Keratinocyte (primary cell): ENCODE measurements around the gene PYGB.

Experiments
- EZH2 ChIP-seq: IDR thresholded peaks from one replicate; pipeline ENCODE4 v1.6.1; 2012; ENCODE audit warnings: inconsistent platforms, mild to moderate bottlenecking, low read length, moderate library complexity
- TF ChIP-seq, protein P1 (sequence below), 3 experiments: IDR thresholded peaks in 1 of 3; conservative IDR thresholded peaks in 1 of 3; optimal IDR thresholded peaks in 1 of 3; 2 replicates in 2 of 3; 3 replicates in 1 of 3; pipeline versions ENCODE3 to v1.5.1; 2011; ENCODE audit warnings: low read length in 3 of 3, mild to moderate bottlenecking in 3 of 3, moderate library complexity in 2 of 3, control low read depth in 1 of 3, inconsistent platforms in 1 of 3; ENCODE audit not compliant: insufficient read depth in 2 of 3; ENCODE audit errors: extremely low read depth in 1 of 3

DNA sequence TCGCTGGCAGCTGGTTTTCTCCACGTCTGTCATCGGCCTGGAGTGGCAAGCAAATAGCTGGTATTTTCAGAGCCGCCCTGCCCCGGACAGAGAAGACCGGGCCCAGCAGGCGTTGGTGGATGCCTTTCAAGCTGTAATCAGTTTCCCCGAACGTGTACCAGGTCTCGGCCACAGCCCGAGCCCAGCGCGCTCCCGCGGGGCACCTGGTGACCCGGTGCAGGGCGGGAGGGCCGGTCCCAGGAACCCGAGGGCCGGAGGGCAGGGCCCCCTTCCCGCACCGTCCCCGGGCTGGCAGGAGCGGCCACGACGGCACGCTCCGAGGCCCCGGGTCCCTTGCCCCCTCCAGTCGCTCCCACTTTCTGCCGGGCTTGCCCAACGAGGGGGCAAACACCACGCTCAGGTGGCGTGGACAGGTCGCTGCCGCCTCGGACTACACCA lies 348 bp upstream of the PYGB start:
- TF ChIP-seq EZH2 = no peak
- TF ChIP-seq, protein P1, sequence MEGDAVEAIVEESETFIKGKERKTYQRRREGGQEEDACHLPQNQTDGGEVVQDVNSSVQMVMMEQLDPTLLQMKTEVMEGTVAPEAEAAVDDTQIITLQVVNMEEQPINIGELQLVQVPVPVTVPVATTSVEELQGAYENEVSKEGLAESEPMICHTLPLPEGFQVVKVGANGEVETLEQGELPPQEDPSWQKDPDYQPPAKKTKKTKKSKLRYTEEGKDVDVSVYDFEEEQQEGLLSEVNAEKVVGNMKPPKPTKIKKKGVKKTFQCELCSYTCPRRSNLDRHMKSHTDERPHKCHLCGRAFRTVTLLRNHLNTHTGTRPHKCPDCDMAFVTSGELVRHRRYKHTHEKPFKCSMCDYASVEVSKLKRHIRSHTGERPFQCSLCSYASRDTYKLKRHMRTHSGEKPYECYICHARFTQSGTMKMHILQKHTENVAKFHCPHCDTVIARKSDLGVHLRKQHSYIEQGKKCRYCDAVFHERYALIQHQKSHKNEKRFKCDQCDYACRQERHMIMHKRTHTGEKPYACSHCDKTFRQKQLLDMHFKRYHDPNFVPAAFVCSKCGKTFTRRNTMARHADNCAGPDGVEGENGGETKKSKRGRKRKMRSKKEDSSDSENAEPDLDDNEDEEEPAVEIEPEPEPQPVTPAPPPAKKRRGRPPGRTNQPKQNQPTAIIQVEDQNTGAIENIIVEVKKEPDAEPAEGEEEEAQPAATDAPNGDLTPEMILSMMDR (optimal IDR thresholded peaks at IDR 0.05 in 1 of 3, IDR thresholded peaks at IDR 0.05 in 1 of 3, conservative IDR thresholded peaks at IDR 0.05 in 1 of 3; ENCODE audit: extremely low read depth in 1 of 3, insufficient read depth in 2 of 3, low read length in 3 of 3) = no peak
